ENCODE data around the gene NPAS2. TPM values are rescaled to one million over a fixed set of nuclear protein-coding genes. Genes with fewer than 3 reads are reported as not detected.

NPAS2 gene
- total RNA-seq, 1 experiment from 2014 or later = 142 TPM

- CTCF ChIA-PET = no interaction called here
- Mint-ChIP-seq H3K4me3 (ENCODE audit: low read depth, unreplicated experiment) (no peak overlapping the region), H3K27ac (ENCODE audit: unreplicated experiment) (no peak overlapping the region), H3K36me3 (ENCODE audit: insufficient read depth, unreplicated experiment) (peaks cover 44% of the 10 kb centered on the region), H3K9me3 (ENCODE audit: low read depth, unreplicated experiment) (no peaks in the 10 kb centered on the region), H3K27me3 (ENCODE audit: unreplicated experiment) (no peaks in the 10 kb centered on the region), H3K4me1 (ENCODE audit: low read depth, unreplicated experiment) (no peaks in the 10 kb centered on the region)
- intact Hi-C loops (cut with micrococcal nuclease; ENCODE audit: unreplicated experiment) = no loop called here
- no TSS peak for BruUV-seq (replicated peaks)
- TF ChIP-seq CTCF (IDR thresholded peaks at IDR 0.05; ENCODE audit: unreplicated experiment) = no peak
- DNase-seq = no peak
These were observed 145.7 kb downstream of the NPAS2 start for GRCh38 chr2:100965596-100965995.

GRCh38 chr2:100967716-100968115, 147.8 kb downstream of the NPAS2 start:
- DNase-seq = no peak
- no peak overlapping the region for H3K27ac Mint-ChIP-seq (ENCODE audit: unreplicated experiment)
- no peaks in the 10 kb centered on the region for H3K9me3 Mint-ChIP-seq (ENCODE audit: low read depth, unreplicated experiment)
- no peak for TF ChIP-seq CTCF (IDR thresholded peaks at IDR 0.05; ENCODE audit: unreplicated experiment)
- BruUV-seq (replicated peaks) = no TSS peak
- intact Hi-C loops (cut with micrococcal nuclease; ENCODE audit: unreplicated experiment) = no loop called here
- CTCF ChIA-PET = no interaction called here
- no peaks in the 10 kb centered on the region for H3K27me3 Mint-ChIP-seq (ENCODE audit: unreplicated experiment)
- peaks cover 58% of the 10 kb centered on the region for H3K36me3 Mint-ChIP-seq (ENCODE audit: insufficient read depth, unreplicated experiment)
- H3K4me1 Mint-ChIP-seq (ENCODE audit: low read depth, unreplicated experiment) = no peaks in the 10 kb centered on the region
- H3K4me3 Mint-ChIP-seq (ENCODE audit: low read depth, unreplicated experiment) = no peak overlapping the region

GRCh38 chr2:100968146-100969145, 148.5 kb downstream of the NPAS2 start:
- no peaks in the 10 kb centered on the region for H3K9me3 Mint-ChIP-seq (ENCODE audit: low read depth, unreplicated experiment)
- H3K4me3 Mint-ChIP-seq (ENCODE audit: low read depth, unreplicated experiment) = no peak overlapping the region
- H3K4me1 Mint-ChIP-seq (ENCODE audit: low read depth, unreplicated experiment) = no peaks in the 10 kb centered on the region
- no TSS peak for BruUV-seq (replicated peaks)
- H3K27ac Mint-ChIP-seq (ENCODE audit: unreplicated experiment) = no peak overlapping the region
- no peak for TF ChIP-seq CTCF (IDR thresholded peaks at IDR 0.05; ENCODE audit: unreplicated experiment)
- peaks cover 62% of the 10 kb centered on the region for H3K36me3 Mint-ChIP-seq (ENCODE audit: insufficient read depth, unreplicated experiment)
- no peak for DNase-seq
- CTCF ChIA-PET = no interaction called here
- intact Hi-C loops (cut with micrococcal nuclease; ENCODE audit: unreplicated experiment) = no loop called here
- no peaks in the 10 kb centered on the region for H3K27me3 Mint-ChIP-seq (ENCODE audit: unreplicated experiment)

GRCh38 chr2:100969998-100970397, 150.1 kb downstream of the NPAS2 start:
- no peak for TF ChIP-seq CTCF (IDR thresholded peaks at IDR 0.05; ENCODE audit: unreplicated experiment)

More at GRCh38 chr2:100969998-100970397, 150.1 kb downstream of the NPAS2 start:
- CTCF ChIA-PET = no interaction called here
- intact Hi-C loops (cut with micrococcal nuclease; ENCODE audit: unreplicated experiment) = no loop called here
- Mint-ChIP-seq H3K27me3 (ENCODE audit: unreplicated experiment) (no peaks in the 10 kb centered on the region), H3K36me3 (ENCODE audit: insufficient read depth, unreplicated experiment) (peaks cover 70% of the 10 kb centered on the region), H3K4me3 (ENCODE audit: low read depth, unreplicated experiment) (no peak overlapping the region), H3K9me3 (ENCODE audit: low read depth, unreplicated experiment) (no peaks in the 10 kb centered on the region), H3K27ac (ENCODE audit: unreplicated experiment) (no peak overlapping the region), H3K4me1 (ENCODE audit: low read depth, unreplicated experiment) (no peaks in the 10 kb centered on the region)
- no peak for DNase-seq
- BruUV-seq (replicated peaks) = no TSS peak
